Effector CD8-positive, alpha-beta T cell (primary cell): Measurements from ENCODE around the gene ACE.

Experiments
- DNase-seq: peaks from one replicate; lab custom pipeline; 2025; lab: John Stamatoyannopoulos, UW

Gene ACE

DNA sequence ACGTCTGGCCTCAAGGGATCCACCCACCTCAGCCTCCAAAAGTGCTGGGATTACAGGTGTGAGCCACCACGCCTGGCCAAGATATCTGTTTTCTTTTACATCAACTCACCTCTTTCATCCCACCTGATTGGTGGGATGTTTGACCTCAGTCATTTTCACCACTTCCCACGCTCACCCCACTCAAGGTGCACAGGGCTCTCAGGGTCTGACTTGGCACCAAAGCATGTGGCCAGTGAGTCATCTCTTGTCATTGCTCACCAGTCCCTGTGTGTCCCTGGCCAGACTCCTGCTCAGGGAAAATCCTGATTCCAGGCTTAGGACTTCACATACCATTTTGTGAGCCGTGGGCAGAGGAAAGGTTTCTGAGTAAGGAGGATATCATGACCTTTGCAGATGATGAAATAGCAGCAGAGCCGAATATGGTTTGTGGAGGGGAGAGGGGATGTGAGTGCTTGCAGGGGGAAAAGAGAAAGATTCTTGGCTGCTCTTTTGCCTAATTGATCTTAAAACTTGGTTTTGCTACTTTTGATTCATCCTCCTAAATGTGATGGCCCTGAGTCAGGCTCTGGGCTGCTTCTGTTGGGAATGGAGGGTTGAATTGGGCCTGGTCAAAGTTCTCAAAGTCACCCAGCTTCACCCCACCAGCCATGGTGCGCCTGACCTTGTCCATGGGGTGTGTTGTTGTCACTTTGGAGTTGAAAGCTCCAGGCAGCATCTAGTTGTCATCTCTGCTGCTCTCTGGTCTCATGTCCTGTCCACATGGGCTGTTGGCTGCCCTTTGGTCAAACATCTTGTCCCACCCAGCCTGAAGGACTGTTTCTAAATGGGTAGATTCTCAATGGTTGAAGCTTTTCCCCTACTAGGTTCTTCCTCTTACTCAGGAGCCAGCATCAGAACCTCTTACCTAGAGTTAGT, 40.3 kb downstream of the ACE start:
- DNase-seq, result no peak

- no peak for DNase-seq
Measured at GRCh38 chr17:63517825-63518534, 41.1 kb downstream of the ACE start.

- no peak for DNase-seq
Measured at GRCh38 chr17:63519116-63519881, 42.4 kb downstream of the ACE start.

GRCh38 chr17:63519972-63520882, 43.4 kb downstream of the ACE start:
- no peak for DNase-seq

DNA sequence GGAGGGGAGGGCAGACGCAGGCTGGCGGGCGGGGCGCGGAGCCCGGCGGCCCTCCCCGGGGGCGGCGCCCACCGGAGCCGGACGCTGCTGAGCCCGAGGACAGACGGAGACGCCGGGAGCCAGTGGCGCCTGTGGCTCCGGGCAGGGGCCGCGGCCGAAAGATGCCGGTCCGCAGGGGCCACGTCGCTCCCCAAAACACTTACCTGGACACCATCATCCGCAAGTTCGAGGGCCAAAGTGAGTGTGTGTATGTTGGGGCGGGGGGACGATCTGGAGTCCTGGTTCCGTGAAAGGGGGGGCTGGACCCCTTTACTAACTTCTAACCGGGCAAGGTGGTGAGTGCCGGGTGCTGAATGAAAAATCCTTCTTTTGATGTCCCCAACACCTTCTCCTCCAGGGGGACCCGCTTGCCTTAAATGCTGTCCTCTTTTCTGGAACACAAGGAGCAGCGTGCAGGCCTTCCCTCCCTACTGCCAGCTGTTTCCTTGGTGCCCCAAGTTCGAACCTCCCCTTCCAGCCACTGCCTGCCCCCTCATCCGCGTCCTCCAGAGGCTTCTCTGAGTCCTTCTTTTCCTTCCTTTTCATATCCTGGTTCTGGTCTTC, 46.5 kb downstream of the ACE start, which contains the start of gene KCNH6:
KCNH6 (plus strand) TSS at position 106 of the 603 bp plus-strand sequence; CDS start at position 162, 56 bp downstream.
- DNase-seq, result no peak

GRCh38 chr17:63524051-63524450, 47.2 kb downstream of the ACE start:
- DNase-seq, result no peak

GRCh38 chr17:63525190-63525946, 48.5 kb downstream of the ACE start:
- no peak for DNase-seq

DNA sequence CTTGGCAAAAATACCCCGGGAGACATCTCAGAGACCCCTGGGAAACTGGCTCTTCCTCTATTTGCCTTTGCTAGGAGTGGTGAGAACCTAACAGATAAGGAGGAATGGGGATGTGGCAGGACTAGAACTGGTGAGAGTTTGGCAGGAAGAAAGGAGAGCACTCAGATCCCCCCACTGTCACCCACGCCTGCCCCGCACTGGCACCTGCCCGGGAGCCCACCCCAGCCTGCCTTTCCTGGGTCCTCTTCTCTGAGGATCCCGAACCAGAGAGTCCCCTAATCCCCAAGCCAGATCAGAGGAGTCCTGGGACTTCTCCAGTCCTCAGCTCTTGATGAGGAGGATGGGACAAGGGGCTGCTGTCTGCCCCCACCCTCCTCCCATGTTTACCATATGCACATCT, 50.0 kb downstream of the ACE start:
- no peak for DNase-seq

- no peak for DNase-seq
Measured at GRCh38 chr17:63528183-63528582, 51.3 kb downstream of the ACE start.

DNA sequence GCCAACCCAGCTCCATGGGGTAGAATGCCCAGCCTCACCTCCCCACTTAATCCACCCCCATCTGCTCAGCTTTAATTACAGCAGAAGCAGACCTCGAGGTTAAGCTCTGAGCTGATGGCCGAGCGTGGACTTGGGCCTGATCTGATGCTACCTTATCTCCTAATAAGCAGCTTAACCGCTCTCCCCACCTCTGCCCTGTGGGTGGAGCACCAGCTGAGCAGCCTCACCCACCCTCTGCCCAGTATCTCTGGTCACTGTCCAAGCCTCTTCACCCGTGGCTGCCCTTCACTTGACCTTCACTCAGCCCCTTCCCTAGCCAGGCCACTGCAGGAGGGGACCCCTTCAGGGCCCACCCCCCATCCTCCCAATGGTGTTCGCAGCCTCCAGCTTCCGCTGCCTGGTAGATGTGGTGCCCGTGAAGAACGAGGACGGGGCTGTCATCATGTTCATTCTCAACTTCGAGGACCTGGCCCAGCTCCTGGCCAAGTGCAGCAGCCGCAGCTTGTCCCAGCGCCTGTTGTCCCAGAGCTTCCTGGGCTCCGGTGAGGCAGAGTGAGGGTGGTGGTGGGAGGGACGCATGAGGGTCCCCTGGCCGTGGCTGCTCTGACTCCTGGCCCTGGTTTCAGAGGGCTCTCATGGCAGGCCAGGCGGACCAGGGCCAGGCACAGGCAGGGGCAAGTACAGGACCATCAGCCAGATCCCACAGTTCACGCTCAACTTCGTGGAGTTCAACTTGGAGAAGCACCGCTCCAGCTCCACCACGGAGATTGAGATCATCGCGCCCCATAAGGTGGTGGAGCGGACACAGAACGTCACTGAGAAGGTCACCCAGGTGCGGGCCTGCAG, 53.1 kb downstream of the ACE start:
- no peak for DNase-seq

DNA sequence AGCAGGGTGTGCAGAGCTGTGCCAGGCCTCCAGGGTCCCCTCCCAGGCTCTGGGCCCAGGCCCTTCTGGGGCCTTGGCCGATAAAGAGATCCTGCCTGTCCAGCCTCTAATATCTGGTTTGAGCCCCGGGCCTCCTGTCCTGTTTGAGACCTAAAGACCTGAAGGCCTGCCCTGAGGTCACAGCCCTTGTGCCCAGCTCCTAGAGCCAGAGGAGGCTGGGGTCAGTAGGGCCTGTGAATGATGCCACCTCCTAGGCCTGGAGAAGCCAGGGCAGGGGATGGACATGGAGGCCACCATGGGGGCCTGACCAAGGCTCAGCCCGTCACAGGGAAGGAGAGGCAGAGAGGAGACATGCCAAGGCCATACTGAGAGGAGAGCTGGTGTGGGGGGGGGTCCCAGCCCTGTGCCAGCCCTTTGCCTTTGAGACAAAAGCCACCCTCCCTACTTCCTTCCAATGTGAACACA, 53.7 kb downstream of the ACE start:
- no peak for DNase-seq

DNA sequence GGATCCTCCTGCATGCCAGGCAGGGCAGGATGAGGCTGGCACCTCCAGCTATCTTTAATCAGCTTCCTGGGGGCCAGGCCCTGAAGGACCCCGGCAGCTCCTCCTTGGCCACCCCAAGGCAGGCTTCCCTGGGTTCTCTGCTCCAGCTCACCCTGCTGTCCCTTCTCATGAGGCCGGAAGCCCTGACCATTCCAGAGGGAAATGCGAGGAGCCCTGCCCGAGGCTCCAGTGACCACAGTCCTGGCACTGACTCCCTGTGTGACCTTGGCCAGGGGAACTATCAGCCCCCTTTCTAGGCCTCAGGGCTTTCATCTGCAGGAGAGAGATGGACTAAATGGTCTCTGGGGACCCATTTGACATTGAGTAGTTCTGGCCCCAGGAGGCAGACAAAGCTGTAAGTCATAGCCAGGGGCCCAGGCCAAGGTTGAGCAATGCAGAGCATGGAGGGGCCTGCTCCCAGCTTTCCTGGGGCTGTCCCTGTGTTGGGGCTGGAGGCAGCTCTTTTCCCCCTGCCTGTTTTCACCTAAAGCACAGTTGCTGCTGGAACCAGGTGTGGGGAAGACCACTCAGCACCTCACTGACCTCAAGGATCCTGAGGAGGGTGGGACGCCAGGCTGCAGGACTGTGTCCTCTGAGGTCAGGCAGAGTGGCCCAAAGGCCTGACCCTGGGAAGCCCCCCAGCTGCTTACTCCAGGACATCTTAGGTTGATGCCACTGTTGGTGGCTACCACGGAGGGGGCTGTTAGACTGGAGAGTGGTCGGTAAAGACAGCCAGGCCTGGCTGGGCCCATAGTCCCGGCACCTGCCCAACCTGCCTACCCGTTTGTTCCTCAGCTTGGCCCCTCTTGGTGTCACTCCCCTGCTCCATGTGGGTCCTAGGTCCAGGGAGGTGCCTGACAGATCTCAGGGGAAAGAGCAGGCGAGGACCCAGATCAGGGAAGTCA, 54.4 kb downstream of the ACE start:
- no peak for DNase-seq

GRCh38 chr17:63533433-63534077, 56.7 kb downstream of the ACE start:
- DNase-seq, result no peak

GRCh38 chr17:63534078-63534570, 57.3 kb downstream of the ACE start:
- DNase-seq, result no peak

GRCh38 chr17:63534816-63535455, 58.1 kb downstream of the ACE start:
- no peak for DNase-seq

DNA sequence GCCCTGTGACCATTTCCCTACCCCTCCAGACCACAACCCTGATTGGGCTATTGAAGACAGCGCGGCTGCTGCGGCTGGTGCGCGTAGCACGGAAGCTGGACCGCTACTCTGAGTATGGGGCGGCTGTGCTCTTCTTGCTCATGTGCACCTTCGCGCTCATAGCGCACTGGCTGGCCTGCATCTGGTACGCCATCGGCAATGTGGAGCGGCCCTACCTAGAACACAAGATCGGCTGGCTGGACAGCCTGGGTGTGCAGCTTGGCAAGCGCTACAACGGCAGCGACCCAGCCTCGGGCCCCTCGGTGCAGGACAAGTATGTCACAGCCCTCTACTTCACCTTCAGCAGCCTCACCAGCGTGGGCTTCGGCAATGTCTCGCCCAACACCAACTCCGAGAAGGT, 58.8 kb downstream of the ACE start:
- no peak for DNase-seq

- no peak for DNase-seq
Measured at GRCh38 chr17:63537001-63537400, 60.1 kb downstream of the ACE start.
